HG03280 (cell line): Measurements from ENCODE around the gene CDH23.

Experiments
- ATAC-seq: cut with Tn5 transposase; IDR thresholded peaks from one replicate; pipeline ENCODE4 v1.9.1; 2021; ENCODE audit warnings: mild to moderate bottlenecking, moderate library complexity; ENCODE audit not compliant: unreplicated experiment

CDH23 gene

GRCh38 chr10:71713135-71714030, 316.7 kb downstream of the CDH23 start:
- no peak for ATAC-seq

GRCh38 chr10:71714031-71714410, 317.3 kb downstream of the CDH23 start:
- ATAC-seq: no peak

- no peak for ATAC-seq
Measured at GRCh38 chr10:71714592-71714991, 317.9 kb downstream of the CDH23 start.

- no peak for ATAC-seq
Measured at GRCh38 chr10:71715026-71715425, 318.3 kb downstream of the CDH23 start.

DNA sequence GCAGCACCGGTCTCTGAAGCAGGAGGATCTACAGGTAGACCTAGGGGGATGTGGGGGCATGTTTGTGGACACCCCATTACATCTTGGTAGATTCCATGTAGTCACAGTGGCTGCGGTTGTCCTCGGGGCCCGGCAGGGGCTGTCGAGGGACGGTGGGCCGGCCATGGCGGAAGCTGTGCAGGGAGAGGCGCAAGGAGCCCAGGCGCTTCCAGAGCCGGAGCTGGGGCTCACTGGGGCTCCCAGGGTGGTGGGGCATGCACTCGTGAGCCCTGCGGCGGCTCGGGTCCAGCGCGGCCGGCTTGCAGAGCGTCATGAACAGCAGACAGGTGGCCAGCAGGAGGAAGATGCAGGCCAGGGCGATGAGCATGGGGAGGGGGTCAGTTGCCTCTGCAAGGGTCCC, 319.1 kb downstream of the CDH23 start:
- no peak for ATAC-seq

GRCh38 chr10:71716426-71716825, 319.7 kb downstream of the CDH23 start:
- ATAC-seq: no peak

GRCh38 chr10:71717056-71717455, 320.3 kb downstream of the CDH23 start:
- no peak for ATAC-seq

DNA sequence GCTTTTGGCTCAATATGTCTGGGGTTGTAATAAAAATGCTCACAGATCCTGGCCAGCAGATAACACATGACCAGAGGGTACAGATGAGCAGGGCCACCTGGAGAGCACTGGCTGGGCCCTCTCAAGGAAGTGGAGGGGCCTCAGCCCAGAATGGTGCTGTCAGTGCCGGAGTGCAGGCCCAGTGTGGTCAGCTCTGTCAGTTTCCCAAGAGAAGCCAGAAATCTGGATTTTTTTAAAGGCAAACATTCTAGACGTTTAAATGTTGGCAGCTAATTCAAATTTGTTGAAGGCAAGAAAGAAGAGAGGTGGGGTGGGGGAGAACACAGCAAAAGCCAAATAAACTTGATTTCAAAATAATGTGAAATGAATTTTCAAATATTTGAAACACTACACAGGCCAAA, 320.8 kb downstream of the CDH23 start:
- no peak for ATAC-seq

- no peak for ATAC-seq
Measured at GRCh38 chr10:71718165-71718698, 321.5 kb downstream of the CDH23 start.

DNA sequence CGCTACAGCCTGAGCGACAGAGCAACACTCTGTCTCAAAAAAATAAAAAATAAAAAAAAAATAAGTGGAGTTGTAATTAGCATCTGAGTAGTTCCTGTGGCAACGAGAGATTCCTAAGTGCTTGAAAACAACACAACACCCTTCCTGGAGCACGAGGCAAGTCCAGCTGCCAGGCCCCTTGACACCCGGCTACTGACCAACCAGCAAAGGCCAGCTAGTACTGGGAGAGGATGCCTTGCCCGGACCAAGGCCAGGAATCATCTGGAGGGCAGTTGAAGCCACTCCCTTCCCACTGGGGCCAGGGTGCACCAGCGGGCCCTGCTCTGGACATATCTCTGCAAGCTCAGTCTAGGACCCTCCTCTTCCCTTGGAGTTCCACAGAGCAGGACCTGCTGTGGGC, 322.3 kb downstream of the CDH23 start:
- no peak for ATAC-seq

GRCh38 chr10:71719464-71720201, 322.9 kb downstream of the CDH23 start, which contains the start of gene C10orf105:
Gene C10orf105, minus strand, starts transcription at chr10:71719778. Its CDS starts 3,441 bp downstream, at chr10:71716337.
- ATAC-seq: no peak

- ATAC-seq: no peak
Measured at GRCh38 chr10:71720288-71720687, 323.6 kb downstream of the CDH23 start.

DNA sequence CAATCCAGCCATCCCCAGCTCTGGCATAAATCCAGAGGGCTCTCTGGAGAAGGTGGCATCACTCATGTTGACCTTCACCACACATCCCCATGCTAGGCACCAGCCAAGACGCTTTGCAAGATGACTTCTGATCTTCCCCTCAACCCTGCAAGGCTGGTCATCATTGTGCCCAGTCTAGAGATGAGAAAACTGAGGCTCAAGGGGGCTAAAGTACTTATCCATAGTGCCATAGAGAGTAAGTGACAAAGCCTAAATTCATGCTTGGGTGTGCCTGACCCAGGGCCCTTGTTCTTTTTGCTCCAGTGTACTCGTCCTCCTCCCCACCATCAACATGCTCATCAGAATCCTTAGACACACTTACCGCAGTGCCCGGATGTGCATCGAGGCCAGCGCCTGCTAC, 324.6 kb downstream of the CDH23 start:
- ATAC-seq: no peak

DNA sequence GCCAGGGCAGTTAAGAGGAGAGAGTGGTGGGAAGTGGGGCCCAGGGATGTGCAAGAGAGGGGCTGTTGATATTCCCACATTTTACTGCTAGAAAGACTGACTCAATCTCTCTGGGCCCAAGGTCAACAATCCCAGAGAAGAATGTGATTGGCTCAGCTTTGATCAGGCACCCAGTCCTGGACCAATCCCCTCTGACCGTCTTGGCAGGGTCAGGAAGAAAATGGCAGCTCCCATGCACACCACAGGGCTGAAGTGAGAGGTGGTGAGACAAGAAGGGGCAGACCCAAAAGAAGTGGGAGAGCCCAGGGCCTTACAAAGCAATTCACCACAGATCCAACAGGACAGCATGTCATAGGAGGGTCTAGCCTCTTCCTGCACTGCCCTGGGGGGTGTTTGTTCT, 326.1 kb downstream of the CDH23 start:
- no peak for ATAC-seq

GRCh38 chr10:71723311-71723710, 326.6 kb downstream of the CDH23 start:
- no peak for ATAC-seq

DNA sequence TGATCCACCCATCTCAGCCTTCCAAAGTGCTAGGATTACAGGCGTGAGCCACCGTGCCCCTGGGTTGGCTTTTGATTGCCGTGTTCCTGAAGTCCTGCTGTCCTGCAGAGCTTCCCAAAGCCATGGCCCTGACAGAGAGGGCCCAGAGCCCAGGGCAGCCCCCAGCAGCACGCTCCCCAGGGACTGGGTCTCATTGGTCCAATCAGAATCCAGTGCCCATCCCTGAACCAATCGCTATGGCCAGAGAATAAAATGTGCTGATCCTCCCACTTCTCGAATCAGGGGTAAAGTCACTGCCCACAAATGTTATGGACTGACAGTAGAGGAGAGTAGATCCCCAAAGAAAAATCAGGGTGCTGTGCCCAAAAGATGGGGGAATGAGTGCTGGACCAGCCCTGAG, 327.8 kb downstream of the CDH23 start:
- ATAC-seq: no peak

DNA sequence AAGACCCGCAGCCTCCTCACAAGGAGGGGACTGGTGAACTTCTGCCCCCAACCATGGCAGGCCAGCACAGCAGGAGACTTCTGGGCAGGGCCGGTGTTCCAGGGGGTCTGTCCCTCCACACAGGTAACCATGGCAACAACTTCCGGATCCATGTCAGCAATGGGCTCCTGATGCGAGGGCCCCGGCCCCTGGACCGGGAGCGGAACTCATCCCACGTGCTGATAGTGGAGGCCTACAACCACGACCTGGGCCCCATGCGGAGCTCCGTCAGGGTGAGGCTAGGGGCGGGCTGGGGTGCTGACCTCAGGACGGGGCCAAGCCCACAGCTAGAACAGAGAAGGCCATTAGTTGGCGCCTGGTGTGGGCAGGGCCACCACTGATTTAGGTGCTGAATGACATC, 328.5 kb downstream of the CDH23 start:
- no peak for ATAC-seq

DNA sequence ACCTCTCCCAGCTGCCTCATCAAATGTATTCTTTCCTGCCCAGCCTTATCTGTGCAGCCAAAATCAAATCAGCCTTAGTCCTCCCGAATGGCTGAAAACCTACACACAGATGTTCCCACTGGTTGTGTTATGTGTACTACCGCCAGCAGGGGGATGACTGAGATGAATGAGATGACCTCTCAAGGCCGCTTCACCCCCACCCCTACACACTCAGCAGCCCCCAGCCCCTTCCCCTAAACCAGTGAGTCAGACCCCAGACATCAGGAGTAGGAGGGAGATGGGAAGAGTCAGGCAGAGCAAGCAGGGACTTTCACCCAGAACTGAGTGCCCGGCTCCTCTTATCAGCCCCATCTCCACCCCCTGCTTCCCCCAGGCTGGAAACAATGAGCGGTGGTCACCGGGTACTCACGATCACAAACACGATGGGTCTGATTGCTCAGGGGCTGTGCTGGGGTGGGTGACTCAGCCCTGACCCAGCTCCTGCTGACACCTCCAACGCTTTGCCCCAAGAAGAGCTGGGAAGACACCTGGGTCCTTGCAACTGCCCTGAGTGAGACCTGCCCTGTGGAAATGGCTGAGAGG, 329.4 kb downstream of the CDH23 start:
- no peak for ATAC-seq

DNA sequence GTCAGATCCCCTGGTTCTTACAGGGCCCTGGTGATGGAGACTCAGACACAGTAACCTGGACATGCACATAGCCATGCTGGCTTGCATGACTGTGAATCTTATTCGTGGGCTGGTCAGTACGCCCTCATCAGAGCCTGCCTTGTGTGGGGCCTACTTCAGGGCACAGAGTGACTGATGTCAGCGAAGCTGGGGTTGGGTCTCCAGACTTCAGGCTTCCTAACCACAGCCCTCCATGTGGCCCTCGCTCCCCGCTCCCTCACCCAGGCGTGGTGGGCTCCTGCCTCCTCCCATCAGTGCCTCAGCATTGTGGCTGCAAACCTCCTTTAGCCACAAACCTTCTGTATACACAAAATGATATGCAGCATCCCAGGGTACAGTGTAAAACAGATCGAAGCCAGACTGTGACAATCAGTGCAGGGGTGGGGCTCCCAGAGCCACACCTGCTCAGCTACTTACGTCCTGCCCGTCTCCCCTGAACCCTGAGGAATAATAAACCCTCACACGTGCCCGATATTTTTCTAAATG, 329.9 kb downstream of the CDH23 start:
- peak; percentile 11 for ATAC-seq

DNA sequence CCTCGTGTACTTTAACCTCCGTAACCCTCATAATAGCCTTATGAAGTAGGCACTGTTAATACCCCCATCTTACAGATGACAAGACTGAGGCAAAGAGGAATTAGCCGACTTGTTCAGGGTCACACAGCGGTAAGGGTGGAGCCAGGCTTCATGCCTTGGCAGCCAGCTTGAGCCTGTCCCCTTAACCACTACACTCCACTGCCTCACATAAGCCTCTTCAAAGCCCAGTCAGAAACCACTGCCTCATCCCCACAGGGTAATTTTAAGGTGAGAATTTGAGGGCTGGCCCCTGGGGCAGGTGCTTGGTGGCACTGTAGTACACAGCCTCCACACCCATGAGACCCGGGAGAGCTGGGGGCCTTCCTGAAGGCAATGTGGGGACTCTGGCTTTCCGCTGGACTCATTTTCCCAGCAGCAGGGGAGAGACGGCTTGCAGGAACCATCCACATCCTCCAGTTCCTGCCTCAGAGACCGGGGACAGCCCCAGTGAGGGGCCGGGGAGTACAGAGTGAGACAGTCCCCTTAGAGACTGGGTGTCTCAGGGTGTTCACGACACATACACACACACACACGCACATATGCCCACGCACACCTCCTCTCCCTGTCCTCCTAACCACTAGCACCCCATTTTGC, 330.5 kb downstream of the CDH23 start:
- ATAC-seq: peak; percentile 41
